Epithelial cell of prostate (primary cell): ENCODE measurements around the gene KLHDC8A.
"Not testable (repeated sequence)": the region's sequence is repeated elsewhere in the genome, so short reads cannot be mapped to it uniquely, and the experiment has no call there.

Experiments
- DNase-seq: peaks from one replicate; pipeline ENCODE4 v3.0.0-alpha.2; 2011; ENCODE audit warnings: low read depth, low spot score
- H3K27ac ChIP-seq: fragments of 450-650 bp; 2 replicates; pipeline ENCODE4 v1.5.1; 2017; ENCODE audit warnings: mild to moderate bottlenecking

The KLHDC8A gene

DNA sequence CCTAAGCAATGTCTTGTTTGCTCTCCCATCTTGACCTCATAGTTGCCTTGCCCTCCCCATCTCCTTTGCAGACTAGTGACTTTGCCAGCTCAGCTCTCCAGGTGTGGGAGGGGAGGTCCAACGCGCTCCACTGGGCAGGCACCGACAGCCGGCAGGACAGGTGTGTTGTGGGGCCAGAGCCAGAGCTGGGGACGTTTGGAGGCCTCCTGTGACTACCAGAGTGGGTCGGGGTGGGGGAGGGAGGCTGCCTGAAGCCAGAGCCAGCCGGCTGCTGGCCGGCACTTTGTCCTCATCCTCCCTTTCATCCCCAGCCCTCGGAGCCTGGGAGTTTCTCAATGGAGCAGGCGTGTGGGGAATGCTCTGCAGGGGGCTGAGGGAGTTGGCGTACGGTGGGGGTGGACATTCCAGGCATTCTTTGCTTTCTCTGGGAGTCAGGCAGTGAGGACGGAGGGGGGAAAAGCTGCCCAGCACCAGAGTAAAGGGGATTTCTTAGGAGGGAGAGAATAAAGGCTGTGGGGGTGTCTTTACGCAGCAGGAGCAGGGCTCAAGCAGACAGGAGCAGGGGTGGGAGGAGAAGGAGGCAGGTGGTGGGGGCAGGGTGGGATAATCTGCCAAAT, 55.4 kb downstream of the KLHDC8A start:
- peak overlapping the region; percentile 96 for H3K27ac ChIP-seq
- no peak for DNase-seq

DNA sequence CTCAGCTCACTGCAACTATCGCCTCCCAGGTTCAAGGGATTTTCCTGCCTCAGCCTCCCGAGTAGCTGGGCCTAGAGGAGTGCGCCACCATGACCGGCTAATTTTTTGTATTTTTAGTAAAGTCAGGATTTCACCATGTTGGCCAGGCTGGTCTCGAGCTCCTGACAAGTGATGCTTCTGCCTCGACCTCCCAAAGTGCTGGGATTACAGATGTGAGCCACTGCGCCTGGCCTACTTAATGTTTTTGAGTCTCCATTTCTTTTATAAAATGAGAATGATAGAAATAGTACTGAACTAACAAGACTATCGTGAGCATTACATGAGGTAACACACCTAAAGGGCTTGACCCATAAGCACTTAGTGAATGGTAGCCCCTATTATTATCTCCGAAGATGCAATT, 56.6 kb downstream of the KLHDC8A start:
- peak overlapping the region; percentile 96 for H3K27ac ChIP-seq
- no peak for DNase-seq

DNA sequence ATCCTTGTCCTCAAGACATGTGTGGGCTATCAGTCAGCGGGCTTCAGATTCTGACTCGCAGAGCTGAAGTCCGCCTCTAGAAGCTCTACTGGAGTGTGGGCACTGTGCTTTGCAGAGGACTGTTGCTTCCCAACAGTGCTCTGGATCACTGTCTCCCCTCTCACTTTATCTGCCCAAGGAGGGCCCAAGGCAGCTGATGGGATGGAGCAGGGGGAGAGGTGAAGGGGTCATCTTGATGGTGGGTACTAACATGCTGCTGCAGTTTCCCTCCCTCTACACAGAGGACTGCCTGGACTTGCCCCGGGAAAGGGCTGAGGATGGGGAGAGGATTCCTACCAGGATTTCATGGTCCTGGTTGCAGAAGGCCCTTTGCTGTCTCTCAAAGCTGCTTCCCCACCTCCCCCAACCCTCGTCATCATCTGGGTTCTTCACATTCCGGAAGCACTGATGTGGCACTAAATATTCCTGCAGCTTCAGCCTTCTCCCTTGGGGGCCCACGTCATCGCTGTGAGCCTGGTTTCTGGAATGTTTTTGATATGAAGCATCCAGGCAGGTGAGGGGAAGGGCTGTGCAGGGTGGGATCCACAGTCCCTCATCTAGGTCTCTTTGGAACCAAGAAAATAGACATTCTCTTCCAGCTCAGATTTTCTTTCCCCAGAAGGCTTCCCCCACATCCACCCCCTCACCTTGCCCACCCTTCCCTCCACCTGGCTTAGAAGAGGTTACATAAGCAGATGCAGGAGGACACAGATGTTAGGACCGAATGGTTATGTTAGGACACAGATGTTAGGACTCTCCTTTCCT, 58.3 kb downstream of the KLHDC8A start:
- no peak for DNase-seq

DNA sequence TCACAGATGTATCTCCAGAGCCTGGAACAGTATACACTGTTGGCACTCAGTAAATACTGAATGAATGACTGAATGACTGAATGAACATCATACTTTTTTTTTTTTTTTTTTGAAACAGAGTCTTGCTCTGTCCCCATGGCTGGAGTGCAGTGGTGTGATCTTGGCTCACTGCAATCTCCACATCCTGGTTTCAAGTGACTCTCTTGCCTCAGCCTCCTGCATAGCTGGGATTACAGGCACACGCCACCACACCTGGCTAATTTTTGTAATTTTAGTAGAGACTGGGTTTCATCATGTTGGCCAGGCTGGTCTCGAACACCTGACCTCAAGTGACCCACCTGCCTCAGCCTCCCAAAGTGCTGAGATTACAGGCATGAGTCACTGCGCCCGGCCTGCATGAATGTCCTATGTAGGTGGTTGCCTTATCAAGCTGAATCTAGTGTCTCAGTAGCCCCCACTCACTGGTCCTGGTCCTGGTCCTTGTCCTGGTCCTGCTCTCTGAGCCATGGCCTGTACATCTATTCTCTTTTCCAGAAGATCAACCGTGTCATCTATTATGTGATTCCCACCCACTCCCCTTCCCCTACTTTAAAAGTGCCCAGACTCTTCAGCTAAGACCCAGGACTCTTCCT, 59.1 kb downstream of the KLHDC8A start:
- not testable (repeated sequence) for DNase-seq
- peak overlapping the region; percentile 96 for H3K27ac ChIP-seq

More for the DNA sequence above, 58.3 kb downstream of the KLHDC8A start:
- H3K27ac ChIP-seq = peak overlapping the region; percentile 96

DNA sequence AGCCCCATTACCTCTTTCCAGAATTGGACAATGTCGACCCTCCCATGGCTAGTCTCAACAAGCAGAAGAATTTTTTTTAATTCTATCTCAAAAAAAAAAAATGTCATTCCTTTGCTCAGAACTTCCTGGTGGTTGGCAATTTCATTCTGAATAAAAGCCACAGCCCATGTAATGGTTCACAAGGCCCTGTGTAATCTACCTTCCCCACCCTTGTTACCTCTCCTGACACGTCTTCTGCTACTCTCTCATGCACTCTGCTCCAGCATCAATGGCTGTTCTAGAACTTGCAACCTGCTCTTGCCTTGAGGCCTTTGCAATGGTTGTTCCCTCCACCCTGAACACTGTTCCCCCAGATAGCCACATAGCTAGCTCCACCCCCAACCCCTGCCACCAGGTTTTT, 60.6 kb downstream of the KLHDC8A start:
- DNase-seq = no peak
- H3K27ac ChIP-seq = peak overlapping the region; percentile 96

DNA sequence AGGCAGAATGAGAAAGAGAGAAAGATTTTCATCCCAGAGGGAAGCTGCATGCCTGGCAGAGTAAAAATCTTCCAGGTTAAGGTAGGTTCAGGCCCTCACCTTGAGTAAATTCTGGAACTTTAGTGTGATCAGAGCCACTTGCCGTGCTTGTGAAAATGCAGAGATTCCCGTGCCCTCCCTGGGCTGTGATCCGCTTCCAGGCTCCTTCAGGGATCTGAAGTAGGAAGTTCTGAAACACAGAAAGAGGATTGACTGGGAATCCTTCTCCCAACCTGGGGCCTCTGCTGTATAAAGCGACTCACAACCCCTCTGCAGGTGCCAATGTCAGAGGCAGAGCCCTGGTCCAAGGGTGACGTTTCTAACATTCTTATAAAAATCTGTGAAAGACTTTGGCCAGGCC, 61.8 kb downstream of the KLHDC8A start:
- DNase-seq = no peak
- peak overlapping the region; percentile 96 for H3K27ac ChIP-seq

DNA sequence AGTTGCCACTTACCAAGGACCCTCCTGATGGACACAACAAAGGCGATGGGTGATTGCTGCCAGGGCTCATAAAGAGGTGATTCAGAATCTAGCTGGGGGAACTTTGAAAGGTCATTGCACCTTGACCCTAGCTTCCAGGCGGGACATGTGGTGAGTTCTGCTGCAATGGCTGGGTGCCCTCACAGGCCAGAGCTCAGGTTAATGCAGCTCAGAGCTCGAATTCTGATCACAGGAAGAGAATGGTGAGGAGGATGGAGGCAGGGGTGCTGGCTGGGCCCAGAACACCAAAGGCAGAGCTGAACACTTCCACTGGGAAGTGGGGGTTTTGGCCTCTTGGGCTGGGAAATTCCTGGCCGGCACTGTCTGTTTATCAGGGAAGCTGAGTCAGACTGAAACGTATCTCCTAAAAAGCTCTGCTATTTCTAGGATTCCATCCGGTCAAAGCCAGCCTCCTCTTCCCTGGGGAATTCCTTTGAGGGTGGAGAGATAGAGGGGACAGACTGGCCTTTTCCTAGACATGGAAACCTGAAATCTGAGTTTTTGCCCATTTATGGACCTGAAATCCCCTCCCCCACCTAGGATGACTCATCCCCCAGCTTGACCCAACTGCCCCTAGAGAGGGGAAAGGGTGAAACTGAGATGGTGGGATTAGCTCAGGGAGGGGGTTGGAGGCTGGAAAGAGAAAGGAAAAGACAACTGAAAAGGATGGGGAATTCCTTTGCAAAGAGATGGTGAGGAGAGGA, 62.4 kb downstream of the KLHDC8A start:
- DNase-seq = no peak
- peak overlapping the region; percentile 96 for H3K27ac ChIP-seq

DNA sequence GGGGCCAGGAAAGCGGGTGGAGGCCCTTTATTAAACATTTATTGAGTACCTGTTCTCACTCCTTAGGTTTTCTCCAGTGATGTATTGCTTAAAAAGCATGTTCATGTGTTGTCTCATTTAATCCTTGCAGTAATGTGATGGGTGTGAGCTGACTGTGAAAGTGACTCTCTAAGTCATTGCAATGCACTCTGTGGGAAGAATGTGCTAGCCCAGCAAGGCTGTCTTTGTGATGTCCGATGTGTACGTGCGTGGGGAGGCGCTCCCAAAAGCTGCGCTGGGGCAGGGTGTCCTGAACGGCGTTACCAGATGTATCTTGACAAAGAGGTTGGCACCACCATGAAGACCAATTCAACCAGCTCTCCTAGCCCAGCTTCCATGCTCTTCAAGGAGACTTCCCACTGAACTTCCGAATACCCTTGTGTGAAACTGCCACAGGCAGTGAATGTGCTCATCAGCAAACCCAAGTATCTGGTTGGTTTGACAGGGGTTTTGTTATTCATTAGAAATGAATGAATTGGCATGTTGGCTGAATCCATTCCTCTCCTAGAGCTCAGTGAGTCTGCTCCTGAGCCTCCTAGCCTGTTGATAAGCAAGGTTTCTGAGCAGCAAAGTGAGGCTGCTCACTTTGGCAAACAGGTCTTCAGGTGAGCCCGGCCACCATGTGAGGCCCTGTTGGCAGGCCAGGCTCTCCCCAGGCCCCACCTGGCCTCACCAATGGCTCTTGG, 63.2 kb downstream of the KLHDC8A start:
- no peak for DNase-seq

DNA sequence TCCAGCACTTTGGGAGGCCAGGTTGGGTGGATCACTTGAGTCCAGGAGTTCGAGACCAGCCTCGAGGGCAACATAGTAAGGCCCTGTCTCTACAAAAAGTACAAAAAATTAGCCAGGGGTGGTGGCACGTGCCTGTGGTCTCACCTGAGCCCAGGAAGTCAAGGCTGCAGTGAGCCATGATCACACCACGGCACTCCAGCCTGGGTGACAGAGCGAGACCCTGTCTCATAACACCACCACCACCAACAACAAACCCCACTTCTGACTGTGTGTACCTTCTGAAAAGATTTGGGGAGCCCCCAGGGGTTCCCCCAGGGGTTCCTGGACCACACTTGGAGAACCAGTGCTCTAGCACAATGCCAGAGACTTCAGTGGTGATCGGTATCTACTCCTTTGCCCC, 65.1 kb downstream of the KLHDC8A start:
- DNase-seq = no peak
- H3K27ac ChIP-seq = no peak overlapping the region

More for the DNA sequence above, 63.2 kb downstream of the KLHDC8A start:
- H3K27ac ChIP-seq = peak overlapping the region; percentile 96

DNA sequence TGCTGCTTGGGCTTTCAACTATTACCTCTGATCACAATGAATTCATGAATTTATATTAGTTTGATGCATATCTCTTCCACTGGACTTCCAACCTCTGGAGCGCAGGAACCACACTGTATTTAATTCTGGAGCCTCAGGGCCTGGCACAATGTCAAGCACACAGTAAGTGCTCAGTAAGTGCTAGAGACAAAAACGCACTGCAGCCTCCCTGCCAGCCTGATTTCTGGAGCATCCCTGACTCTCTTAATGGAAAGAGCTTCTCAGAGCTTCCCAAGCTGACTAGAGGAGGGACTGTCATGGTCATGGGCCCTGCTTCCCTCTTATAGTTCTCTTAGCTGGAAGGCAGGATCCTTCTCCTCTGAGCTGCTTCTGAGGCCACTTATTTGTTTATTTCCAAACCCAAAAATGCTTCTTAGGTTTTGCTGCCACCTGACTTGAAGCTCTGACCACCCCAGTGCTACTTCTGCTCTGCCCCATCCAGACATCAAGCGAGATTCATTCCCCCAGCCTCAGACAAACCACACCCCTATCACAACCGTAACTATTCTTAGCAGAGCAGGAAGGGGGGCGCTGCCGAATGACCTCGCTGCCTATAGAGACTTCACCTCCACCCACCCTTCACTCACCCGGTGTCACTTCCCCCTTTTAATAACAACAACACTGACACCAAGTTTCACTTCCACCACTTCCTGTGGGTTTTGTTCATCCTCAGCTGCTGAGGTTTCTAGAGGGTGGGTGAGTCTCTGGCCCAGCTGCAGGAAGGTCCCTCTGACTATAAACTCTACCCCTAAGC, 68.8 kb downstream of the KLHDC8A start:
- H3K27ac ChIP-seq = no peak overlapping the region

DNA sequence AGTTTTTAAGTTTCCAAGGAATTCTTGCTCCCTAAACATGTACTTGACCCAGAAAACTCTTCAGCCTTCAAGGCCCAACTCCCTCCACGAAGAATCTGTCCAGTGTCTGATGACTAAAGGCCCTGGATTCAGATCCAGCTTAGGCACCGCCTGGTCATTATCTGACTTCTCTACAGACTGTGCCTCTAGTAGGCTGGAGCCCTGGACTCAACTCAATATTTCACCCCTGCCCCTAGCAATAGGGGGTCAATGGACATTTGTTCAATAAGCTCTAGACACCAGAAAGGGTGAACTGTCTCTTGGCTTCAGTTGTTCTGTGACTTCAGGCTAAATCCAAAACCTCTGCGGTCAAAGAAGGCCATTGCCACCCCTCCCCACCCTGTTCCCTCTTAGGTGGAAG, 69.6 kb downstream of the KLHDC8A start:
- H3K27ac ChIP-seq = no peak overlapping the region
- DNase-seq = no peak

More for the DNA sequence above, 68.8 kb downstream of the KLHDC8A start:
- DNase-seq = no peak

DNA sequence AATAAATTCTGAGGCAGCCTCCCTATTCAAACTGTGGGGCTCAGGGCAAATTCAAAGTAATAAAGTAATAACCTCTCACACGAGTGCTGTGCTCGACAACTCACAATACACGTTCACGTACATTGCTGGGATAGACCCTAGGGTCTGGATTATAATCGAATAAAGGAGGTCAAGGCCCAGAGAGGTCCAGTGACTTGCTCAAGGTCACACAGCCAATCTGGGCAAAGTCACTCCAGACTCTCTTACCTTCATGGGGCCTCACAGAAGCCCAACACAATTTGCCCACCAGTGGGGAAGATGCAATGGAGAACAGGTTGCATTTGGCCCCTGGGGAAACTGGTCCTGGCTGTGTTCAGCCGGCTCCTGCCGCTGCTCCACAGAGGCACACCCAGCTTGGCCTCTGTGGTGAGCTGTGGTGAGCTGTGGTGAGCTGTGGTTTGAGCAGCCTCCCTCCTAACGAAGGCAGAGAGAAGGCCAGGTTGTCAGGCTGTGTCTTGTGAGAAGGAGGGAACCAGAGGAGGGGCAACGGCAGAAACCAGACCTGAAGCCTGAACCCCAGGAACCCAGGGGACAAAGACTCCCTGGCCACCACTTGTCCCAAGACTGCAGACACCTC, 70.3 kb downstream of the KLHDC8A start:
- H3K27ac ChIP-seq = peak overlapping the region; percentile 89

More for the DNA sequence above, 70.3 kb downstream of the KLHDC8A start:
- DNase-seq = no peak
